Measurements from ENCODE around the gene MOB2.

The MOB2 gene

DNA sequence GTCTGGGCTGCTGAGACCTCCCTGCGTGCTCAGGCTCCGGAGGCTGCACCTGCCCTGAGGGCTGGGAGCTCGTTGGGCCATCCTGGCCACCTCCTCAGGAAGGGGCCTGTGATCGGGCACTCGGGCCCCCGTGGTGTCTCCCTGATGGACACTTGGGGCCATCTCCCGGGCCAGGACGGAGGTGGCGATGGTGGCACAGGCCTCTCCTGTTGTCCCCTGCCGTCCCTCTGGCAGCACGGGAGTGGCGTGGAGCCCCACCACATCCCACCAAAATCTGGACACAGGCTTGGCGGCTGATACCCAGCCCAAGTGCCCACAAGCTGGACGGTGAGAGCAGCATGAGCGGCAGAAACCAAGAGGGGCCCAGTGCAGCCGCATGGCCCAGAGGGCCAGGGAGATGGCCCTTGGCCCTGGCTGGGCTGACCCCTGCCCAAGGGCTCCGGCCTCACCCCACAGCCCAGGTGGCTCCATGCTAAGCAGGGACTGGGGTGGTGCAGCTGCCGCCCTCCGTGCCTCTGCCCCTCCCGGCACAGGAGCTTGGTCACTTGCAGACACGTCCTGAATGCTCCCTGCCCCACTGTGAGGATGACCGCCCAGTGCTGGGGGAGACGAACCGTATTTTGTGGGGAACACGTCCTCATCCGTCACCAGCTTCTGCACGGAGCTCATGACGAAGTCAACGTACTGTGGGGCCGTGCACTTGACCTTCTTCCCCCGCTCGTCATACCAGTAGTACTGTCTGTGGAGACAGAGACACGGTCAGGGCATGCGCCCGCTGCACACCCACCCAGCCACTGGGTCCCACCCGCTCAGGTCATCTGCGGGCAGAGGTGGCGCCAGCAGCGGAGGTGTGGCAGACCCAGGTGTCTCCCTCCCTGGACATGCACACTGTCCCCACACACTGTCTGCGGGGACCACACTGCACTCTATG, 15.6 kb downstream of the MOB2 start:
- DNase-seq, result no peak

DNA sequence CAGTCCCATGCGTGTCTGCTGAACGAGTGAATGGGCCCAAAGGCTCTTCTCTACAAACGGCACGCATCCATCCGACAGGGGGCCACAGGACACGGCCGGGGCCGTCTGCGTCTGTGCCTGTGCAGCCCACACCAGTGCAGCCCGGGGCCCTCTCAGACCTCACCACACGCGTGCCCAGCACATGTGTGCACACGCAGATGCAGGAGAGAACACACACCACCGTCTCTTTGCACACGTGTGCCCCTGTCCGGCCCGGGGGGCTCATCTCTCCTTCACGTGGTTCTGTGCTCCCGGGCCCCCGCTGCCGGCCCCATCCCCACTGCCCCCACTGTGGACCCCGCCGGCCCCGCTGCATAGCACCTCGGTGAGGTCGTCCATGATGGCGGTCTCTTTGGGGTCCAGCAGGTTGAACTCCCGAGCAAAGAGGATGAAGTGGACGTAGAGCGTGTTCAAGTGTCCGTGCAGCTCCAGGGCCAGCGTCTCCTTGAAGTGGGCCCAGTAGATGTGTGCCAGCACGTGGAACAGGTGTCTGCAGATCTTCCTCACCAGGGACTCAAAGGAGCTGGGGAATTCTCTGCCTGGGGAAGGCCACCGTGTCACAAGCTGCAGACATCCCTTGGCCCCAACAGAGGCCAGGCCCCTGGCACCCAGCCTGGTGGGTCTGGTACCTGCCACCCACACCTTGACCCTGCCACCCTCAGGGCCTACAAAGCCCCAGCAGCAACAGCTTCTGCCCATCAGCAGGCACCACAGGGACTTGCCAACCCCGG, 16.5 kb downstream of the MOB2 start:
- DNase-seq, result no peak

DNA sequence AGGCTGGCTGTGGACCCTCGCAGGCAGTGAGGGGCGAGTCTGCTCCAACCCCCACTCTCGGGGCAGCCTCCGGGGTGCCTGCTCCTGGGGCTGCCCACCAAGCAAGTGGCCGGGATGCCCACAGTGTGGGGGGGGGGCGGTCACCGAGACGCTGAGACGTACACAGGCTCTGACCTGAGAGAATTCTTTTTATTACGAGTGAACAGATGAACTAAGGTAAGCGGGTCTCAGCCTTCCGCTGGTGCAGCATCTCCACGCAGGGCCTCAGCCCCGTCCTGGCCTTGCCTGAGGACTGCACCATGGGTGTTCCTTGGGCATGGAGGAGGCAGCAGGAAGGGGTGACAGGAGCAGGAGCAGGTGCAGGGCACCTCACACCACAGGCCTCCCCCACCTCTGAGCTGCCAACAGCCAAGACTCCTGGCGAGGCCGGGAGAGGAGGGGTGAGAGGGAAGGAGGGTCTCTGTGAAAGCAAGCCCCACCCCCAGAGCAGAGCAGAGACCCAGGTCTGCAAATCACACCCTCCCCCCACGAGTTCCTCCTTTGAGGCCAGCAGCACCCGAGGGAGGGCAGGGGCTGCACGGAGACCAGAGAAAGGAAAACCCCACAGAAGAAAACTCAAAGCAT, 17.2 kb downstream of the MOB2 start:
- no peak for DNase-seq

DNA sequence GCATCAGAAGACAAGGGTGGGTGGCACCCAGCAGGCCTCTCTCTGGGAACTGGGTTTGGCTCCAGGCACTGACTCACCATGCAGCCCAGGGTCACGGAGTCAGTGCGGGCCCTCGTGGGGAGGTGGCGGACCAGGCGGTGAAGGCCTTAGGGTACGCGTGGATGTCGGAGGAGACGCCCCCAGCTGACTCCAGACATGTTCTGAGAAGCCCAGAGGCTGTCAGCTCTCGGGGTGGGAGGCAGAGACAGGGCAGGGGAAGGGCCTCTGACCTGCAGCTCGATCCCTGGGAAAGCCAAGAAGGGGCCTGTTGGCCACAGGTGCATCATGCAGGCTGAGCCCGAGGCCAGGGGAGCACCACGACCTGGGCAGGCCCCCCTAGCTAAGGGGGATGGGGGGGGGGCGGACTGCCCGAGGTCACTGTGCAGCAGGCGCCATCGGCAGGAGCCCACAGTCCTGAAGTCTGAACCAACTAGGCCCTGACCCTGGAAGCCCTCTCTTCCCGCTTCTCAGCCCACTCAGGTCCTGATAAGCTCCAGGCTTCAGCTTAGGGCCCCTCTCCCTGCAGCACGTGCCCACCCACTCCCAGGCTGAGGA, 18.0 kb downstream of the MOB2 start:
- no peak for DNase-seq

DNA sequence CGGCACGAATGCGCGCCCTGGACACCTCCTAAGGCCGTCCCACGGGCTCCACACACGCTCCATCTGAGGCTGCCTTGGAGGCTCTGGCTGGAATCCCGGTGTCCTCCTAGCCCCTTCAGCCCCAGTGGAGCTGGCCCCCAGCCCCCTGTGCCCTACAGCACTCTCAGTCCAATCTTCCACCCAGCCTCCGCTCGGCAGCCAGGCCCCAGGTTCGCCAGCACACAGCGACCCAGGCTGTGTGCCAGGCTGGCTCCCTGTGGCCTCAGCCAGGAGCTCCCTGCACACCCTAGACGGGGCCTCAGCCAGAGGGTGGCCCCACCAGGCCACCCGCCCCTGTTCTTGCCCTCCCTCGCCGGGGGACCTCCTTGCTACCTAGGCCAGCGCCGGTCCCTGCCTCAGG, 18.6 kb downstream of the MOB2 start:
- no peak for DNase-seq

DNA sequence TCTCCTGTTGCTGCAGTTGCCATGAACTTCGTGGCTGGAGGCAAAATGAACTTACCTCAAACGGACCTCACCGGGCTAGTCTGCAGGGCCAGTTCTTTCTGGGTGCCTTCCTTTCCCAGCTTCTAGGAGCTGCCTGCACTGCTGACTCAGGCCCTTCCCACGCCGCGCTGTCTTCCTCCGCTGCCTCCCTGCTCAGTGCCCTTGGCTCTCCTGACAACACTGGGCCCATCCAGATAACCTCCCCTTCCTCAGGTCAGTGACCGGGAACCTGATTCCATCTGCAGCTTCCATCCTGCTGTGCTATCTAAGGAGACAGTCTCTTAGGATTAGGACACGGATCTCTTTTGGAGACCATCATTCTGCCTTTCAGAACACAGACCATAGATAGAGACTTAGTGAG, 19.3 kb downstream of the MOB2 start:
- DNase-seq, result no peak

DNA sequence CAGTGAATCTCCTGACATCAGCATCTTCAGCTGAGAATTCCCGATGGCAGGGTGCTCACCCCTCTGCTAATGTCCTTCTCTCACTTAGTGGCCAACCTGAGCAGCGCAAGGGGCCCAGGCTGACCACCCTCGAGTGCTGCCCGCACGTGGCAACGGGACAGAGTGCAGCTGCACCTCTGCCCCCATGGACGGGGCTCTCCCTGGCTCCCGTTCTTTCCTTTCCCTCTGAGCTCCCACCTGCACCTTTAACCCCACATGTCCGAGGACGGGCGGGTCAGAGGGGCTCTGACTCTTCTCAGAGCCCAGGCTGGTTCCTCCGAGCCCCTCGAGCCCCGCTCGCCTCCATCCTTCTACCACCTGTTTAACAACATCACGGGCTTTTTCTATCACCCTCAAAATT, 19.8 kb downstream of the MOB2 start:
- DNase-seq, result no peak

DNA sequence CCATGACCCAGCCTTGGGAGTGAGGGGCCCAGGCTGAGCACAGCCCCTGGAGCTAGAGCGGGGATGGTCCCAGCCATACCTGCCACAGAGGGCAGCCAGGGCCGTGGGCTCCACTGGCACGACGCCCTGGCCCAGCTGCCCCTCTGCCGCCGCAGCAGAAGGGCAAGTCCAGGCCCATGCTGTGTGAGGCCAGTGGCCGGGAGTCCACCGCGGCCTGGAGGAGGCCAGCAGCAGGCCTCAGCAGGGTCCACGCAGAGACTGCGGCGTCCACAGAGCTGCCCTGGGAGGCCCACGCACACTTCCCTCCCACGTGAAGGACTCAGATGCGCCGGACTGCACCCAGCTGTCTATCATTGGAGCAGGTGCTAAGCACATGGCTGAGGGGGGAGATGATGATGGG, 23.5 kb downstream of the MOB2 start:
- no peak for DNase-seq

DNA sequence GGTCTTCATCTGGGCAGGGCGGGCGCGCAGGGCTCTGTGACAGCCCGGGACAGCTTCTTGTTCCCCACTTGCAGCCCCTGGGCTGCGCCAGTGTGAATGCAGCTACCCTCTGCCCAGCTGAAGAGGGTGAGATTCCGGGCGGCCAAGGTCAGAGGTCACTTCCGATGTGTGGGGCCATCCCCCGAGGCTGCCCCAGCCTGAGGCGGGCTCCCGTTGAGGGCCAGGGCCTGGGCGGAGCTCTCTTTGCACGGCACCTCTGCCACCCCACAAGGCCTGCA, 23.9 kb downstream of the MOB2 start:
- no peak for DNase-seq

DNA sequence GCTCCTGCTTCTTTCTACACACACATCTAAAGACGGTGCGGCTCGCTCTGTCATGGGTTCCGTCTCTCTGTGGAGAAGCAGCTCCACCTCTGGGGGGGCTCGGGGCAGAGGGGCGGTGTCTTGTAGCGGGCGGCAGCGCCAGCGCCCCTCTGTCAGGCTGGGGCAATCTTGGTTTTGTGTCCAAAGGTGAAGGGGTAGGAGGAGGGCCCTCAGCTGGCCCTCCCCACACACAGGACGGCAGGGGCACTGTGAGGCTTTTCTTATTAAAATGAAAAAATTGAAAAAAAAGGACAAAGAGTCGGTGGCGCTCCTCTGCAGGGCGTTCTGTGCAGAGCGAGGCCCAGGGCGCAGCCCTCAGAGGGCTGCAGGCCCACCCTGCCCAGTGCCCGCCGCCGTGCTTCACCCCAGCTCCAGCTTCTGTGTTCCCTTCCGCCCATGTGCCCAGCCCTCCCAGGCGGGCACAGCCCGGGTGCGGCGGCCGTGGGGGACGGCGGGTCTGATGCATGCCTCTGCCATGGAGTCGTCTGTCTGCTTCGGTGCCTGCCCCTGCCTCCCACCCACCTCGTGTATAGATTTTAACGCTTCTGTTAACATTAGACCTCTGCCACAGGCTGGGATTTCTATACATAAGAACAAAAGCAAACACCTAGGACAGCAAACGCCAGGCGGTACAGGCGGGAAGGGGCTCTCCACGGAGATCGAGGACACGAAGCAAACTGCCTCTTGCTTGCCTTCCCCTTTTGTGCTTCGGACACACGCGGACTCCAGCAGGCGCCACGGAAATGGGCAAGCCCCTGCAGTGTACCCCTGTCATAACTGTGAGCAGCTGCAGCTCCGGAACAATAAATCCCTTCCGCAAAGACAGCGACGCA, 24.5 kb downstream of the MOB2 start:
- DNase-seq, result no peak

DNA sequence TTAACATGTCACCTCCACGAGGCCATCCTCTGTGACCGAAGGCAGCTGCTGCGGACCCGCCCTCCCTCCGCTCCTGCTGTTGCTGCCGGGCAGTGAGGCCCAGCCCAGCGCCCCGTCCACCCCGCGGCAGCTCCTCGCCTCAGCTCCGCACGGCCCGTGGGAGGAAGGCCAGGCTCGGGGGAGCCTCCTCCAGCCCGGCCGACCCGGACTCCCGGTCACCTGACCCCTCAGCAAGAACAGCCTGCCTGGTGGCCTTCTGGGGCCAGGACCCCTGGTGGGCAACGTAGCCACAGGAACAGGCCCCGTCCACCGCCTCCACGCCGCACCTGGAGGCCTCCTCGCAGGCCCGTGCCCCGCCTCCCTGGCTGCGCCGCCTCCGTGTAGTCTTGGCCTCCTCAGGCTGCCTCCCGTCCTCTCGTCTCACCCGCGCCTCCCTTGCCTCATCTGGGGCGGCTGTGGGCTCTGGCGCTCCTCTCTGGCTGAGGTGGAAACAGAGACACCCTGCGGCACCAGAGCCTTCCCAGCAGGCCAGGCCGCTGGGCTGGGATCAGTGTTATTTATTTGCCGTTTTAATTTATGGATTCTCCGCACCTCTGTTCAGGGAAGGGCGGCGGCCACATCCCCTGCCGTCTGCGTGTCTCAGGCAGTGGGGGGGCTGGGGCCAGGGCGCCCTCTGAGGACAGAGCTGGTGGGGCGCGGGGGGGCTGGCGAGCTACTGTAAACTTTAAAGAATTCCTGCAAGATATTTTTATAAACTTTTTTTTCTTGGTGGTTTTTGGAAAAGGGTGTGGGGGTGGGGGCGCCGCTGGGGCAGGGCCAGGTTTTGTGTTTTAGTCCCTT, 25.4 kb downstream of the MOB2 start:
- DNase-seq, result no peak

DNA sequence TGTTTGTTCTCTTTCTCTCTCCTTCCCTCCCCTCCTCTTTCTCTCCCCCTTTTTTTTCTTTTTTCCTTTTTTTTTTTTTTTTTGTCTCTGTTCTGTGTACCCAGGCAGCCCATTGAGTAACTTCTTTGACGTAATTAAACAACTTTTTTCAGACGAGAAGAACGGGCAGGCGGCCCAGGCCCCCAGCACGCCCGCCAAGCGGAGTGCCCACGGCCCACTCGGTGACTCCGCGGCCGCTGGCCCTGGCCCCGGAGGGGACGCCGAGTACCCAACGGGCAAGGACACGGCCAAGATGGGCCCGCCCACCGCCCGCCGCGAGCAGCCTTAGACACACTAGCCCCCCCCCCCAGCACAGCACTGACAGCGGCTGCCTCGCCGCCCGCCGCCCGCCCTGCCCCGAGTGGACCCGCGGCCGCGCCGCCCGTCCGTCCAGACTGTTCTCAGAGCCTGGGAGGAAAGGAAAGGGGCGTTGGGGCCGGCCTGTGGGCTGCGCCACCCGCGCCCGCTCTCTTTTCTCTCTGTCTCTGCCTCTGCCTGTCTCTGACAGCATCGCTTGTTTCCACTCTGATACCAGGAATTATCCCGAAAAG, 26.1 kb downstream of the MOB2 start:
- DNase-seq, result no peak

DNA sequence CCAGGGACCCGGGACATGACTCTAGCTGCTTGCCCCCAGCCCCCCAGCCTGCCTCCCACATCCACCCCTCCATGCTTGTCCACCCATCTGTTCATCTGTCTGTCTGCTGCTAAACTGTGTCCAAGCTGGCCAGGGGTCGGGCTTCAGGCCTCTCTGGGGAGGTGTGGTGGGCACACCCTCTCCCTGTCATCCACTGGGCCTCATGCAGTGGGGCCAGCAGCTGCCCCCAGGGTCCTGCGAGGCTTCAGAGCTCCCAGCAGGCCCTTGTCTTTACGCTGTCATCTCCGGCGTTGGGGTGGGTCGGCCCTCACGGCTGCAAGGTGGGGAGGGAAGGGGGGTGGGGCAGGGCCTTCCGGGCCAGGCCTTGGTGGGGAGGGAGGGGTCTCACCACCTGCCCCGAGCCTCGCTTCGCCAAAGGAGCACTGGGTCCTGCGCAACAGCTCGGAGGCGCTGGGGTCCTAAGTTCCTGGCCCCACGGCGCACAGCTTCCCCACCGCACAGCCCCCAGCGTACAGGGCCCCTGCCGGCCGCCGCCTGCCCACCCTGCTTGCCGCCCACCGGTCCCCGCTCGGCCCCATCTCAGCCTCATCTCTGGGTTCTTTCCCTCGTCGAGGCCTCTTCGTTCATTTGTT, 26.7 kb downstream of the MOB2 start:
- DNase-seq, result no peak

DNA sequence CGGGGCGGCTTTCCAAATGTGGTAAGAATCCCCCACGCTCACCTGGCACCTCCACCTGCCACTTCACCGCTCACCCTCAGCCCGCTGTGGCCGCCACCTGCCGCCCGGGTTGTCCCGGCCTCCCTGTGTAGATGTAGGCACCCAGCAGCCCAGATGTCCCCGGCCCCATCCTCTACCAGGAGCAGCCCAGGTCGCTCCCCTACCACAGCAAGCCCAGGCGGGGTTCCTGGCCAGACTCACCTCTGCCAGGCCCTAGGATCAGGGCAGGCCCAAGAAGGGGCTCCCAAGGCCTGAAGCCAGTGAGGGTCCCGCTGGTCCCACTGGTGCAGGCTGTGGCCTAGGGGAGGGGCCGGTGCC, 27.4 kb downstream of the MOB2 start:
- DNase-seq, result no peak

DNA sequence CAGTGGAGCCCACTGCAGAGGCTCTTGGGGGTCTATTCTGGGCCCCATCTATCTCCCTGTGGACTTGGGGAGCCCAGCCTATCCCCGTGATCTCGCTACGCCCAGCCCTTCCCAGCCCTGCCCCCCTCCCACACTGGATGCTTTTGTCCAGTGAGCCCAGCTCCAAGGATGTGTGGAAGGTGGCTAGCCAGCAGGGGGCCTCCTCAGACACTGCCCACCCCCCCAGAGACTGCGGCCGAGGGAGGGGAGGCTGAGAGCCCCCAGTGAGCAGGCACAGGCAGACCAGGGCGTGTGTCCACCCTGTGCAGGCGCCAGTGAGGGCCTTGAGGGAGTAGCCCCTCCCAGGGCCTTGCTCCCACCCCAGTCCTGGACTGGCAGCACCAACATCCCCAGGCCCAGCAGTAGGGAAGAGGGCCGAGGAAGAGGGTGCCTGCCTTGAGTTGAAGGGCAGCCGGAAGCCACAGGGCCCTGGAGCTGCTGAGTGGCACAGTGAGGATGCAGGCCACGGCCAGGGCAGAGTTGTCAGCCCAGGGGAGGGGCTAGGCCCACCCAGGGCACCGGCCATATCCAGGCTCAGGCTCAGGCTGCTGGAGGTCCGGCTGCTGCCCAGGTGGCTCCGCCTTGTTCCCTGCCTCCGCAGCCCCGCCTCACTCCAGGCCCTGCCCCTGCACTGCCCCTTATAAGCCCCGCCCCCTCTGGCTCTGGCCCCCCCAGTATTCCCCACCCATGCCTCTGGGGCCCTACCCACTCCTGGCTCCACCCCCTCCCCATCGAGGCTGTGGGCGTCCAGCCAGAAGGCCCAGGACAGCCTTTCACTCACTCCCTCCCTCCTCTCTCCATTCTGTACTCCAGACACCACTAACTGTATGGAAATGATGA, 28.0 kb downstream of the MOB2 start:
- DNase-seq, result no peak

DNA sequence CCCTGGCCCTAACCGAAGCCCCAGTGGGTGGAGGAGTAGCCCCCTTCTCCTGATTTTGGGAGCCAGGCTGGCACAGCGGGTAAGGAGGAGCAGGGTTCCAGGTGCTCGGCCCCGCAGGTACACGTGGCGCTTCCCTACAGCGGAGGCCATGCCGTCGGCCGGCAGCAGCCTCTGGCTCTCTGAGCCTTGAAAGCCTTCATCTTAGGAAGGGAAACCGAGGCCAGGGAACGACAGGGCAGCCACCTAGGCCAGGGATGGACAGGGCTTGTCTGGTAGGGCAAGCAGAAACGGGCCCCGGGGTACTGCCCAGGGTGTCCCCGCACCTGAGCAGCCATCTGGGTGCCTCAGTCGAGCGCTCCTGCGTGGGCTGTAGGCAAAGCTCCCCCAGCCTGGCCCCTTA, 28.7 kb downstream of the MOB2 start:
- DNase-seq, result no peak

DNA sequence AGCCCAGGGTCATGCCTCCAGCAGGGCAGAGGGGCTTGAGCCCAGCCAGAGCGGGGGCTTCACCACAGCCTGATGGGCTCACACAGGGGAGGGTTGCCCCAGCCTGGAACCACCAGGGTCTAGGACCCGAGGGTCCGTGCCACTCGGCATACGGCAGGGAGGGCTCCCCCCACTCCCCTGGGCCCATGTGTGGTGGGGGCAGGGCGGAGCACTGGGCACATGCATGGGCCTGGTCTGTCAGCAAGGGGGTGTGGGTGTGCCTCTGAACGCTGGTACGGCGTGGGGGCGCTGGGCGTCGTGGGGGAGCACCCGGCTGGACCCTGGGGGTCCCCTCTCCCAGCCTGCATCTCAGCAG, 29.3 kb downstream of the MOB2 start:
- DNase-seq, result no peak

DNA sequence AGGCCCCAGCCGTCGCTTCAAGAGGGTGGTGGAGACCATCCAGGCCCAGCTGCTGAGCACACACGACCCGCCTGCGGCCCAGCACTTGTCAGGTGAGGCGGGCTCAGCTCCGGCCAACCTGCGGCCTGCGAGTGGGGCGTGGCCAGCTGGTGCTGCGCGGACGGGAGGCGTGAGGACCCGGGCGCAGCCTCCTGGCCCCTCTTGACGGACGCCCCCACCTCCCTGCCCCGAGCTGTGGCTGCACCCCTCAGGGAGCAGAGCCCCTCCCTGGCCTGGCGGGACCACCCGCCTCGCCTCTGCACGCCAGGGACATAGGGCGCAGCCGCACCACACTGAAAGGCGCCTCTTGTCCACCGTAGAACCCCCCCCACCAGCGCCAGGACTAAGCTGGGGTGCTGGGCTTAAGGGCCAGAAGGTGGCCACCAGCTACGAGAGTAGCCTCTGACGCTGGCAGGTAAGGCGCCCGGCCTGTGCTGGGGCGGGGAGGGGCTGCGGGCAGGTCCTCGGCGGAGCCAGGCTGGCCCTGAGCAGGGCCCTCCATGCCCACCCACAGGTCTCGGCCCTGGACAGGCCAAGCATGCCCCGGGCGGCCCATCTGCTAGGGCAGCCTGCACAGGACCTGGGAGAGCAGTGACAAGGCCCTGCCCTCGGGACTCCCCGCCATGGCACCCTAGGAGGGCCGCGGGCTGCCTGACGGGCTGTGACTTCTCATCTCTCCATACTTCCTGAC, 29.8 kb downstream of the MOB2 start:
- DNase-seq, result no peak

DNA sequence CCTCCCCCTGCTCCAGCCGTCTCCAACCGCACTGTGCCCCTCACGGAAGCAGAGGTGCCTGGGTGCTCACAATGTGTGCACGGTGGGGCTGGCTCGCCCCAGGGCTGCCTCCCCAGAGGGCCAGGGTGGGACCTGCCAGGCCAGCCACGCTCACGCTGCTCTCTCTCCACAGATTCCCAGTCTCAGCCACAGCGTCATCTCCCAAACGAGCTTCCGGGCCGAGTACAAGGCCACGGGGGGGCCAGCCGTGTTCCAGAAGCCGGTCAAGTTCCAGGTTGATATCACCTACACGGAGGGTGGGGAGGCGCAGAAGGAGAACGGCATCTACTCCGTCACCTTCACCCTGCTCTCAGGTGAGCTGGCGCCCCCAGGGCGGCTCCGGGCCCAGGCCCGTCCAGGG, 30.4 kb downstream of the MOB2 start:
- DNase-seq, result no peak

DNA sequence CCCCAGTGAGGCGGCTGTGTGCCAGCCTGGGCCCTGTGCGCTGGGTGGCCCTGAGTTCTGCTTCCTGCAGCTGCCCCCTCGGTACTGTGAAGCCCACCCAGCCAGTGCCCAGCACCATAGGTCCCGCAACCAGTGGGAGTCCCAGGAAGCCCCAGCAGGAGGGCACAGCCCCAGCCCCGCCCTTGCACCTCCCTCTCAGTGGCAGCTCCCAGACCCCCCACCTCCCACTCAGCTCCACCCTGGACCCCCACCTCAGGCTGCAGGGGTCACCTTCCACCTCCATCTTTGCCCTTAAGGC, 30.9 kb downstream of the MOB2 start:
- DNase-seq, result no peak
